Activated naive CD4-positive, alpha-beta T cell treated with anti-CD3 and anti-CD28 coated beads for 36 hours (primary cell): ENCODE measurements around the gene CTPS1. TPM values are rescaled to one million over a fixed set of nuclear protein-coding genes. Genes with fewer than 3 reads are reported as not detected.
A peak's percentile ranks its signal among the peaks of the same experiment; 100 is the strongest.

Source experiments
- CTCF ChIA-PET: fragments of 350-600 bp; sonication (Branson Sonifier 250); formaldehyde crosslinking; loops from one replicate; lab custom pipeline; 2021; ENCODE audit warnings: antibody characterized with exemption; lab: Charles Lee
- DNase-seq: peaks from one replicate; pipeline ENCODE4 v3.0.0-alpha.2; 2020
- H3K27ac Mint-ChIP-seq: one replicate; pipeline ENCODE4 v1.8.0; 2021; ENCODE audit warnings: mild to moderate bottlenecking, mixed read lengths
- H3K27me3 Mint-ChIP-seq: one replicate; pipeline ENCODE4 v1.8.0; 2021; ENCODE audit warnings: low read depth, mixed read lengths
- H3K36me3 Mint-ChIP-seq: one replicate; pipeline ENCODE4 v1.8.0; 2021; ENCODE audit warnings: low read depth, mixed read lengths
- H3K4me1 Mint-ChIP-seq: one replicate; pipeline ENCODE4 v1.8.0; 2021; ENCODE audit warnings: low read depth, mixed read lengths
- H3K4me3 Mint-ChIP-seq: one replicate; pipeline ENCODE4 v1.8.0; 2021; ENCODE audit warnings: mild to moderate bottlenecking, moderate library complexity, mixed read lengths
- H3K9me3 Mint-ChIP-seq: one replicate; pipeline ENCODE4 v1.8.0; 2021; ENCODE audit warnings: mixed read lengths
- intact Hi-C: fragments of 100-400 bp; cut with micrococcal nuclease; formaldehyde crosslinking; loops from one replicate; pipeline ENCODE4 v1.15.1; 2023
- total RNA-seq, 2 experiments: library from RNA; stranded (reverse); gene quantifications; one replicate each; pipeline ENCODE4 v1.2.3, GENCODE V29; 2021

Gene CTPS1
- total RNA-seq, 2 experiments from 2014 or later, result 74.9 to 75.1 TPM

DNA sequence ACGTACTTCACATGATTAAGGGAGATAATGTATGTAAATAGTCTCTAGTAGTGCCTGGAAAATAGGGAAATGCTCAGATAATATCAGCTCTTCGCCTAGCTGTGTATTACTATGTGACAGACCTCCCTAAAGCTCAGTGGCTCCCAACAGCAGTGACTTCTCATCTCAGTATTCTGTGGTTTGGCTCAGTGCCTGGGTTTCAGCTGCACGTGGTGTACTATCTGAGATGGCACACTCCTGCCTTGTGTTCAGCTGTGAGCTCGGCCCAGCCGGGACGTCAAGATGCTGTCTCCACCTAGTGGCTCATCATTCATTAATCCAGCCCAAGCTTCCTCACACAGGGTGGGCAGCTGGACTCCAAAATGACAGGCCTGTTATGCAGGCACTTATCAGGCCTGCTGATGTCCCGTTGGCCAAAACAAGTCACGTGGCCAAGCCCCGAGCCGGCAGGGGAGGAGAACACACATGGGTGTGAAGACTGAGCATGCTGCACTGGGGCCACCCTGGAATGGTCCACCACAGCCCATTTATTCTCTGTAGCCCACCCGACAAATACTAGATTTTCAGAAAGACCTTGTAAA is 24.2 kb downstream of the CTPS1 start:
- Mint-ChIP-seq H3K27ac (no peak overlapping the region), H3K36me3 (peaks cover 62% of the 10 kb centered on the region), H3K9me3 (no peaks in the 10 kb centered on the region), H3K27me3 (no peaks in the 10 kb centered on the region), H3K4me3 (no peak overlapping the region), H3K4me1 (peaks cover 38% of the 10 kb centered on the region)
- intact Hi-C loops, result loop anchor here (1.0 kb wide), 5 partner anchors 19 to 239 kb away; partner anchors contain the start of genes CITED4, CTPS1 and SCMH1
- peak; percentile 98 for DNase-seq
- CTCF ChIA-PET, result interaction anchor here (0.8 to 1.4 kb wide), 6 partner anchors 20 to 312 kb away, joined by 3 to 22 read pairs (median 3); partner anchors contain the start of gene NFYC

DNA sequence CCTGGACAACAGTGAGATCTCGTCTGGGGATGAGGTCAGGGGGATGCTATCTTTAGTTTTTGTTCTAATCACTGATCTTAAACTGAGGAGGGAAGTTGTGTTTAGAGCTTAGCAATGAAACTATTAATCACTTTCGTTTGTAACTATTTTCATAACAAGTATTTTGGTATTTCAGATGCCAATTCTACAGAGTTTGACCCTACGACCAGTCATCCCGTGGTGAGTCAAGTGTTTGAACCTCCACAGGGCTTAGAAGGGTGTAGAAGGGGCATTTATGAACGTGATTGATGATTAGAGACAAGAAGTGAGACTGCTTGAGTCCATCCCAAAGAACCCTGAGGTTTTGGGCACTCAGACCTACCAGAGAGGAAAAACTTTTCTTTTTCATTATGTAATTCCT is 26.4 kb downstream of the CTPS1 start:
- intact Hi-C loops, result no loop called here
- Mint-ChIP-seq H3K4me1 (peaks cover 26% of the 10 kb centered on the region), H3K4me3 (no peak overlapping the region), H3K36me3 (peaks cover 69% of the 10 kb centered on the region), H3K9me3 (no peaks in the 10 kb centered on the region), H3K27me3 (no peaks in the 10 kb centered on the region), H3K27ac (no peak overlapping the region)
- DNase-seq, result no peak
- CTCF ChIA-PET, result no interaction called here

DNA sequence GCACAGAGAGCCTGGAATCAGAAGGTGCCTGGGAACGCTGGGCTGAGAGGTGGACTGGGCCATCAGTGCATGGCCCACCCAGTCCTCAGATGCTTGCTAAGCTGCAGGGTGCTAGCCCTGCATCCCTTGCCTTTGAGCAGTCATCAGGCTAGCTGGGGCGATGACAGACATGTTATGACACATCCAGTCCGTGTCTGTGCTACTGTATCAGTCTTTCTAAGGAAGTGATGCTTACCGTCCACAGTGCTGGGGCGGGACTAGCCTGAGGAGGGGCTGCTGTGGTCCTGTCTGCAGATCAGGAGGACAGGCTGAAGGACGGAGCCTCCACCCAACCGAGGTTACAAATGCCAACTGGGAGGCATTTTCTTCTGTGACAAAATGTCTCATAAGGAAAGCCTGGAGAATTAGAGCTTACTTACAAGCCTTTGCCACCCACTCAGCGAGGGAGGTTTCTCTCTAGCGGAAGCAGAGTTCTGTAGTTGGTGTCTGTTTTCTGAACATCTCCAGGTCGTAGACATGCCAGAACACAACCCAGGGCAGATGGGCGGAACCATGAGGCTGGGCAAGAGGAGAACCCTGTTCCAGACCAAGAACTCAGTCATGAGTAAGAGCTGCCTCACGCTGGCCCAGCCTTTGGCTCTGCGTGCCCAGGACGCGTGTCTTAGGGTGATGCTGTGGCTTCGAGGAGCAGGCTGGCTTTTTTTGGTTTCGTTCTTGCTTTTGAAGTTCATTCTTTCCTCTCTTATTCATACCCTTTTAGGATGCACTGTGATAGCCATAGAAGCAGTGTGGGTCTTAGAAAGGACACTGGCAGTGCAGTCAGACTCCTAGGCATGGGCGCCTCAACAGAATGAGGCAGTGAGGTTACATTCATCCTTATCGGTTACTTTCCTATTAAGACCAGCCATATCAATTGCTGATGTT is 27.7 kb downstream of the CTPS1 start:
- H3K27me3 Mint-ChIP-seq, result no peaks in the 10 kb centered on the region
- peak; percentile 18 for DNase-seq
- no peak overlapping the region for H3K4me3 Mint-ChIP-seq
- CTCF ChIA-PET, result no interaction called here
- peaks cover 69% of the 10 kb centered on the region for H3K36me3 Mint-ChIP-seq
- intact Hi-C loops, result no loop called here
- no peak overlapping the region for H3K27ac Mint-ChIP-seq
- peaks cover 18% of the 10 kb centered on the region for H3K4me1 Mint-ChIP-seq
- H3K9me3 Mint-ChIP-seq, result no peaks in the 10 kb centered on the region

DNA sequence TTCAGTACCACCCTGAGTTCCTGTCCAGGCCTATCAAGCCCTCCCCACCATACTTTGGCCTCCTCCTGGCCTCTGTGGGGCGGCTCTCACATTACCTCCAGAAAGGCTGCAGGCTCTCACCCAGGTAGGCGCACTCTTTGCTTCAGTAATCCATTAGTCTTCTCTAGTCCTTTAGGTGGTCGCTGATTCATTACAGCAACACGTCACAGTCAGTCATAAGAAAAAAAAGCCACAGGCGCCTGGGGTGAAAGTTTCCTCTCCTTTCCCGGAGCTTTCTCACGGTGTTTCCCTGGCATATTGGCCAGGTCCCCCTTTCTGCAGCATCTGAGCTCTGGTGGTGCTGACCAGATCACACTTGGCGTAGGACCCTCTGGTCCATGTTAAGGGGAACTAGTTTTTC is 30.0 kb downstream of the CTPS1 start:
- CTCF ChIA-PET, result no interaction called here

DNA sequence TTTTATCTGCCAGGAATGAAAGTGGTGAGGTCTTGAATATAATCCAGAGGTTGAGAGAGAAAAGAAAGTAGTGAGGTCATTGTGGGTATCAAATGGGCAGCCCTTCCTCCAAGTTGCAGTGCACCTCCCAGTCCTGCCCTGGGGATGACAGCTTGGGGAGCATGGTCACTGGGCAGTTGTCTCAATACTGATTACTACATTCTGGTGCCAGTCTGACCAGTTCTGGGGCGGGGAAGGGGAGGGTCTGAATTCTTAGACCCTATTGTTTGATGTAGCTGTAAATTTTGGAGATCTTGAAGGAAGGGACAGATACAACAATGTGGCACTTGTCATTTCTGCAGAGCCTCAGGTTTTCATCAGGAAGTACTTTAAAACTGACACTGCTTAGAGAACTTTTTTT is 30.8 kb downstream of the CTPS1 start:
- H3K27ac Mint-ChIP-seq, result no peak overlapping the region

More for the DNA sequence above, 30.0 kb downstream of the CTPS1 start:
- Mint-ChIP-seq H3K27me3 (no peaks in the 10 kb centered on the region), H3K4me1 (peaks cover 7% of the 10 kb centered on the region), H3K36me3 (peaks cover 69% of the 10 kb centered on the region), H3K27ac (no peak overlapping the region), H3K4me3 (no peak overlapping the region), H3K9me3 (no peaks in the 10 kb centered on the region)
- DNase-seq, result no peak
- intact Hi-C loops, result no loop called here

DNA sequence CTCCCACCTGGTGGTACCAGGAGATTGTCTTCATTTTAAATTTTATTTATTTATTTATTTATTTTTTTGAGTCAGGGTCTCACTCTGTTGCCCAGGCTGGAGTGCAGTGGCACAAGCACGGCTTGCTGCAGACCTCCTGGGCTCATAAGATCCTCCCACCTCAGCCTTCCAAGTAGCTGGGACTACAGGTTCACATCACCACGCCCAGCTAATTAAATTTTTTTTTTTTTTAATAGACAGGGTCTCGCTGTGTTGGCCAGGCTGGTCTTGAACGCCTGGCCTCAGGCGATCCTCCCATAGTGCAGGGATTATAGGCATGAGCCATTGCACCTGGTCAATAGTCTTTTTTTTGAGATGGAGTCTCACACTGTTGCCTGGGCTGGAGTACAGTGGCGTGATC is 33.5 kb downstream of the CTPS1 start:
- no peak for DNase-seq
- Mint-ChIP-seq H3K9me3 (no peaks in the 10 kb centered on the region), H3K36me3 (peaks cover 58% of the 10 kb centered on the region), H3K4me1 (peaks cover 9% of the 10 kb centered on the region), H3K27ac (no peak overlapping the region), H3K4me3 (no peak overlapping the region), H3K27me3 (no peaks in the 10 kb centered on the region)
- intact Hi-C loops, result no loop called here
- CTCF ChIA-PET, result interaction anchor here (0.6 kb wide), 1 partner anchor 26 kb away, joined by 3 read pairs; no protein-coding TSS in a partner anchor

More for the DNA sequence above, 30.8 kb downstream of the CTPS1 start:
- H3K4me3 Mint-ChIP-seq, result no peak overlapping the region
- DNase-seq, result no peak
- intact Hi-C loops, result no loop called here
- no peaks in the 10 kb centered on the region for H3K9me3 Mint-ChIP-seq
- H3K36me3 Mint-ChIP-seq, result peaks cover 71% of the 10 kb centered on the region
- H3K4me1 Mint-ChIP-seq, result peaks cover 9% of the 10 kb centered on the region
- no peaks in the 10 kb centered on the region for H3K27me3 Mint-ChIP-seq
- CTCF ChIA-PET, result interaction anchor here (0.6 kb wide), 1 partner anchor 42 kb away, joined by 3 read pairs; no protein-coding TSS in a partner anchor

DNA sequence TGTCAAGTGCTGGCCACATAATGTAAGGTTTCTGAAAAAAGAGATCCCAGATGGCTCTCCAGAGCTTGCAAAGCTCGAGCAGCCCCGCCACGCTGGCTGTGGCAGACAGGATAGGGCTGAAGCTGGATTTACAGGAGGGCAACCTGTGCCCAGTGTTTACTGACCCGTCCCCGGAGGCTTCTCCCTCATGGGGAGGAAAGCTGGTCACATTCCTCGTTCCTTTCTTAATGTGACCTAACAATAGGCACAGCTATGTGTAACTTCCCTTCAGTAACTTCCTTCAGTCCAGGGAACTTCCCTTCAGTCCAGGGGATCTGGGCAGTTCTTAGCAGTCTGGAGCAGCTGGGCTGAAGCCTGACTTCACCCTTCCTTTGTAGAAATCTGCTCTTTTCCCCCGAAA is 34.3 kb downstream of the CTPS1 start:
- Mint-ChIP-seq H3K9me3 (no peaks in the 10 kb centered on the region), H3K27ac (no peak overlapping the region), H3K27me3 (no peaks in the 10 kb centered on the region), H3K4me3 (no peak overlapping the region), H3K36me3 (peaks cover 50% of the 10 kb centered on the region), H3K4me1 (peaks cover 9% of the 10 kb centered on the region)
- CTCF ChIA-PET, result no interaction called here
- DNase-seq, result no peak
- intact Hi-C loops, result no loop called here

DNA sequence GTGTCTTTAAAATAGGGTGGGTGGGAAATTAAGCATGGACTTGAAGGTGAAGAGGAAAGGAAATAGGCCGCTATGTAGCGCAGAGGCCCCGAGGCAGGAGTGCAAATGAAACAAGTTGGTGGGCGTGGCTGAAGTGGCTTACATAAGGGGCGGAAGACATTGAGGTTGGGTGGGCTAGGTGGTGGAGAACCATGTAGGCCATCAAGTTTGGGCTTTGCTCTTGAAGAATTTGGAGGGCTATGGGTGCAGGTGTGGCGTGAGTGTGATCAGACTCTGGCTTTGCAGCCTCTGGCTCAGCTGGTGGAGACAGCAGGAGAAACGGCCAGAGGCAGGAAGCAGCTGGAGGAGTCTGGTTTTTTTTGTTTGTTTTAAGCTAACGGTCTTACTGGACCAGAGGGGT is 35.4 kb downstream of the CTPS1 start:
- H3K4me1 Mint-ChIP-seq, result peaks cover 9% of the 10 kb centered on the region
- H3K9me3 Mint-ChIP-seq, result no peaks in the 10 kb centered on the region
- no peaks in the 10 kb centered on the region for H3K27me3 Mint-ChIP-seq
- H3K27ac Mint-ChIP-seq, result no peak overlapping the region
- DNase-seq, result no peak
- CTCF ChIA-PET, result no interaction called here
- intact Hi-C loops, result no loop called here
- H3K4me3 Mint-ChIP-seq, result no peak overlapping the region
- peaks cover 41% of the 10 kb centered on the region for H3K36me3 Mint-ChIP-seq

DNA sequence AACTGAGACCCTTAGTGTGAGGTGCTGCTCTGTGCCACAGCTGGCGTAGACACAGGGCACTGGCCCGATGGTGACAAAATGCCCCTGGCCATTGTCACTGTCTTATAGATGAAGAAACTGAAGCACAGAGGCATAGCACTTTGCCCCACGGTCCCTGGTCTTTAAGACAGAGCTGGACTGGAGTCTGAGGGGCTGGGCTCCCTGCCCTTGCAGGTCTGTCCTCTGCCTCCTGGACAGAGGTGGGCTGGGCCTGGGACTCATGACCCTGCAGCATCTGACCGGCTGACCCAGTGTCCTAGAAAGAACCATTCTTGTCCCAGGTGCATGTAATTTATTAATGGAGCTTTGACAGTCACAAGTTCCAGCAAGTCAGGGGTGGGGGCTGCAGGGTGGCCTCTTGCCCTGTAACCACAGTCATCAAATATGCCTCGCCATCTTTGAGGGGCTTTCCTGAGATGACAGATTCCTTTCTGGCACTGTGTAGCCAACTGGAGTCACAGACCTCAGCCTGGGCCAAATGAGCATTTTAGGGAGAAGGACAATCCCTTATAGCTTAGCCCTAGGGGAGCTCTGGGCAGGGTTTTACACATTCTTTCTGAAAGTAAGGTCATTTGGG is 35.9 kb downstream of the CTPS1 start:
- no peak for DNase-seq
- H3K27ac Mint-ChIP-seq, result no peak overlapping the region
- H3K36me3 Mint-ChIP-seq, result peaks cover 39% of the 10 kb centered on the region
- H3K4me3 Mint-ChIP-seq, result no peak overlapping the region
- H3K9me3 Mint-ChIP-seq, result no peaks in the 10 kb centered on the region
- CTCF ChIA-PET, result no interaction called here
- intact Hi-C loops, result no loop called here
- peaks cover 9% of the 10 kb centered on the region for H3K4me1 Mint-ChIP-seq
- no peaks in the 10 kb centered on the region for H3K27me3 Mint-ChIP-seq

DNA sequence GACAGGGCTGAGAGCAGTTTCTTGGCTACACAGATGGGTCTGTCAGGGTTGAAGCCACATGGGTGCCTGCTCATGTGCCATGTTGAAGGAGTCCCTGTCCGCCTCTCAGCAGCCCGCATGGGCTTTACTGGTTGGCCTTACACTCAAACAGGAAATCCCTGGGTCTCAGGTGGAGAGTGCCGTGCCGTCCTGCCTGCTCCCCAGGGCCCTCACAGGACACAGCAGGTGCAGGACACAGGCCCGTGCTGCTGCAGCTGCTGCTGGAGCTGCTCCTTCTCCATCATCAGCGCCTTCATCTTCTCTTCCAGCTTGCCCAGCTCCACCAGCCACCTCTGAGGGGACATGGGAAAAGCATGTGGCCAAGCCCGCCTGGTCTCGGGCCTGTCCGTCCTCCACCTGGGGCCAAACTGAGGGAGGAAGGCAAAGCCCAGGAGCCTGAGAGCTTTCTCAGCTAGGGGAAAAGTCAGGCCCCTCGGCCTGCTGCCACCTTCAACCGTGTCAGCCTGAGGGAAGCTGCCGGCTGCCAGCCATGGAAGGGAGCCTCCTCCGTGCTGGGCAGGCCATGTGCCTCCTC is 36.5 kb downstream of the CTPS1 start:
- Mint-ChIP-seq H3K27ac (no peak overlapping the region), H3K9me3 (no peaks in the 10 kb centered on the region), H3K4me1 (peaks cover 9% of the 10 kb centered on the region), H3K27me3 (no peaks in the 10 kb centered on the region), H3K4me3 (no peak overlapping the region), H3K36me3 (peaks cover 34% of the 10 kb centered on the region)
- DNase-seq, result no peak
- intact Hi-C loops, result no loop called here
- CTCF ChIA-PET, result no interaction called here

DNA sequence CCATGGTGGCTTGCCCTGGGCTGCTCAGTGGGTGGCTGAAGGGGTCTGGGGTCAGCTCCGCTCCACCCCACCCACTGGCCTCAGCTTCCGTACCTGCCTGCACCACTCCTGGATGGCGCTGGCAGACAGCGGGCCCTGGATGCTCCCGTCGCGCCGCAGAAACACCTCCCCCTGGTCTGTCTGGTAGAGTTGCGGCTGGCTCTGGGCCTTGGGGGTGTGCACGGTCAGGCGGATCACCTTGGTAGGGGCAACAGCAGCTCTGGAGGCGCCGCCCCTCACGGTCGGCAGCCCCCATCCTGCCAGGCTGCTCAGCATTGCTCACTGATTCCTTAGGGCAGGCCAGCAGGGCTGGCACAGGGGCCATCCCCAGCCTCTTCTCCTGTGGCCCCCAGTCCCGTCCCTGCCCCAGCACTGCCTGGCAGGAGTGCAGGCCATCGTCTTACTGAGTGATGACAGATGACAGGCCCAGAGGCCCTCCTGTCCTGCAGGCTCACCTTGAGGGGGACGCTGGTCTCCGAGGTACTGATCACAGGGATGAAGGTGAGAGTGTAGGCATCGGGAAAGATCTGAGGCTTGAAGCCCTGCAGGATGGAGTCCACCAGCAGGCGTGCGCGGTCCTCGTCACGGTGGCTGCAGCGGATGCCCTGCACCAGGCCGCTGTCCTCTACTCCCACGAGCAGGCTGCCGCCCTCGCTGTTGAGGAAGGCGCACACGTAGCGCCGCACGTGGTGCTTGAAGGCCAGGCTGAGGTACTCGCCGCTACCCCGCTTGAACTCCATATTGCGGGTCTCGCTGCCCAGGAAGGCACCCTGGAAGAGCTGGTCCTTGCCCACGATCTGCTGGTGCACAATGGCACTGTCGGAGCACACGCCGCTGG is 37.9 kb downstream of the CTPS1 start:
- DNase-seq, result no peak
- no peaks in the 10 kb centered on the region for H3K9me3 Mint-ChIP-seq
- no peak overlapping the region for H3K27ac Mint-ChIP-seq
- intact Hi-C loops, result no loop called here
- H3K36me3 Mint-ChIP-seq, result peaks cover 24% of the 10 kb centered on the region
- peaks cover 7% of the 10 kb centered on the region for H3K4me1 Mint-ChIP-seq
- no peaks in the 10 kb centered on the region for H3K27me3 Mint-ChIP-seq
- H3K4me3 Mint-ChIP-seq, result no peak overlapping the region
- CTCF ChIA-PET, result no interaction called here
